ENCODE data around the gene SHROOM3. TPM values are rescaled to one million over a fixed set of nuclear protein-coding genes. Genes with fewer than 3 reads are reported as not detected.

Gene SHROOM3
- total and polyA plus RNA-seq, 4 donors: 14.4 to 75.1 (median 47.3) TPM

DNA sequence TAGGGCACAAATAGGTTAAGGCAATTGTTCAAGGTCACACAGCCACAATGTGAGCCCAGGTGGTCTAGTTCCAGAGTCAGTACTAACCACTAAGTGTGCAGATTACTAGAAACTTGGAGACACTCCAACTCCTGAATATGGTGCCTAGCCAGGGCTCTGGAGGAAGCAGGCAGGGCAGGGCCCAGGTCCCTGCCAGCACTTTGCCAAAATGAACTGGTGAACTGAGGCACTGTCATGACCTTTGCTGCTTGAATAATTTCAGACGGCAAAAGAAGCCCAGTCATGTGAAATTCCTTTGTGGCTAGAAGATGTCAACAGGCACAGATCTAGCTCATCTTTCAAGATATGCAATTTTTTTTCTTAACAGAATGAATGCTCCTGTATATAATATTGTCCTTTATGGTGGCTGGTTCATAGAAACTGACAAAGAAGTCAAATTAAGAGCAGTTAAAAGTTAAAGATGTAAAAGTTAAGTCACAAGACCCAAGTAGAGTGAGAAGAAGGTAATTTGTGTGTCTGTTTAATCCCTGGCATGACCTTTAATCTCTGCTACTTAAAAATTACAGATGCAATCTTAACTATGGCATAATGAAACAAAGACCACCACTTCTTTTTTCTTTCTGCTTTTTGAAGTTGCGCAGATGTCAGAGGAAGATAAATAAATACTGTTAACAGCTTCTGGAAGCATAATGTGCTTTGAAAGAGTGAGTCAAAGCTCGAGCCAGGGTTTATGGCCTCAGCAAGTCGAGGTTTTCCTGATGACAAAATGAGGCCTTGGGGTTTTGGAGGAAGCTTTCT lies 54.1 kb downstream of the SHROOM3 start:
- Histone ChIP-seq H3K9ac (ENCODE audit: insufficient read depth in 1 of 2, low read length in 2 of 2) (no peak overlapping the region), H3K4me1 (ENCODE audit: control insufficient read depth in 5 of 5, insufficient read depth in 5 of 5, low read length in 5 of 5) (peaks cover 0 to 3% (median 1%) of the 10 kb centered on the region in 5 donors), H3K27me3 (ENCODE audit: control insufficient read depth in 3 of 3, insufficient read depth in 3 of 3, low read length in 2 of 3) (no peaks in the 10 kb centered on the region), H3K4me3 (no peak overlapping the region), H3K27ac (ENCODE audit: low read depth in 1 of 2, low read length in 1 of 2) (no peak overlapping the region), H3K9me3 (ENCODE audit: control insufficient read depth in 4 of 4, insufficient read depth in 3 of 4, low read length in 3 of 4) (no peaks in the 10 kb centered on the region), H3K36me3 (ENCODE audit: control insufficient read depth in 4 of 4, insufficient read depth in 4 of 4, low read length in 4 of 4) (no peaks in the 10 kb centered on the region)
- WGBS, 2 donors: 47 to 57% methylated on average over 4 of the region's 4 CpGs
- TF ChIP-seq, protein P1, sequence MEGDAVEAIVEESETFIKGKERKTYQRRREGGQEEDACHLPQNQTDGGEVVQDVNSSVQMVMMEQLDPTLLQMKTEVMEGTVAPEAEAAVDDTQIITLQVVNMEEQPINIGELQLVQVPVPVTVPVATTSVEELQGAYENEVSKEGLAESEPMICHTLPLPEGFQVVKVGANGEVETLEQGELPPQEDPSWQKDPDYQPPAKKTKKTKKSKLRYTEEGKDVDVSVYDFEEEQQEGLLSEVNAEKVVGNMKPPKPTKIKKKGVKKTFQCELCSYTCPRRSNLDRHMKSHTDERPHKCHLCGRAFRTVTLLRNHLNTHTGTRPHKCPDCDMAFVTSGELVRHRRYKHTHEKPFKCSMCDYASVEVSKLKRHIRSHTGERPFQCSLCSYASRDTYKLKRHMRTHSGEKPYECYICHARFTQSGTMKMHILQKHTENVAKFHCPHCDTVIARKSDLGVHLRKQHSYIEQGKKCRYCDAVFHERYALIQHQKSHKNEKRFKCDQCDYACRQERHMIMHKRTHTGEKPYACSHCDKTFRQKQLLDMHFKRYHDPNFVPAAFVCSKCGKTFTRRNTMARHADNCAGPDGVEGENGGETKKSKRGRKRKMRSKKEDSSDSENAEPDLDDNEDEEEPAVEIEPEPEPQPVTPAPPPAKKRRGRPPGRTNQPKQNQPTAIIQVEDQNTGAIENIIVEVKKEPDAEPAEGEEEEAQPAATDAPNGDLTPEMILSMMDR (IDR thresholded peaks at IDR 0.05; ENCODE audit: control extremely low read depth, extremely low read depth): no peak
- DNase-seq: no peak
- ATAC-seq (ENCODE audit: insufficient read depth, low FRiP score): no peak

DNA sequence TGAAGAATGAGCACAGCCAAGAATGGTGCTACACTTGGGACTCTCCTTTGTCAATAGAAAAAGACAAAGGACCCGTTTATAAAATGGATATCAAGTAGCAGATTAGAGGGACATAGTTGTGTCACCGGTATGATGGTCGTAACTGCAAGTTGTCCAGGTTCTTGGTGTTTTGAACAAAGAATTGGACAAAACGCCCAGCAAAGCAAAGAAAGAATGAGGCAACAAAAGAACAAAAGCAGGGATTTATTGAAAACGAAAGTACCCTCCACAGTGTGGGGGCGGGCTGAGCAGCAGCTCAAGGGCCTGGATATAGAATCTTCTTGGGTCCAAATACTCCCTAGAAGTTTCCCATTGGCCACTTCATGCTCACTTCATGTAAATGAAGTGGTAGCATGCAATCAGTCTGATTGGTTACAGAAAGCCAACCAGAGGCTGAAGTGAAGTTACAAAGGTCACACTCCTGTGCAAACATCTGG lies 54.7 kb downstream of the SHROOM3 start:
- H3K36me3 ChIP-seq (ENCODE audit: control insufficient read depth in 4 of 4, insufficient read depth in 4 of 4, low read length in 4 of 4): no peaks in the 10 kb centered on the region
- ATAC-seq (ENCODE audit: insufficient read depth, low FRiP score) (no peak), DNase-seq (no peak)
- no peaks in the 10 kb centered on the region for H3K27me3 ChIP-seq (ENCODE audit: control insufficient read depth in 3 of 3, insufficient read depth in 3 of 3, low read length in 2 of 3)
- TF ChIP-seq, protein P1 (IDR thresholded peaks at IDR 0.05; ENCODE audit: control extremely low read depth, extremely low read depth): no peak
- no peak overlapping the region for H3K9ac ChIP-seq (ENCODE audit: insufficient read depth in 1 of 2, low read length in 2 of 2)
- 77 to 79% methylated on average over 6 of the region's 6 CpGs for WGBS, 2 donors
- no peaks in the 10 kb centered on the region for H3K9me3 ChIP-seq (ENCODE audit: control insufficient read depth in 4 of 4, insufficient read depth in 3 of 4, low read length in 3 of 4)
- H3K4me1 ChIP-seq (ENCODE audit: control insufficient read depth in 5 of 5, insufficient read depth in 5 of 5, low read length in 5 of 5): peaks cover 0 to 9% (median 4%) of the 10 kb centered on the region in 5 donors
- H3K4me3 ChIP-seq: no peak overlapping the region
- no peak overlapping the region for H3K27ac ChIP-seq (ENCODE audit: low read depth in 1 of 2, low read length in 1 of 2)

DNA sequence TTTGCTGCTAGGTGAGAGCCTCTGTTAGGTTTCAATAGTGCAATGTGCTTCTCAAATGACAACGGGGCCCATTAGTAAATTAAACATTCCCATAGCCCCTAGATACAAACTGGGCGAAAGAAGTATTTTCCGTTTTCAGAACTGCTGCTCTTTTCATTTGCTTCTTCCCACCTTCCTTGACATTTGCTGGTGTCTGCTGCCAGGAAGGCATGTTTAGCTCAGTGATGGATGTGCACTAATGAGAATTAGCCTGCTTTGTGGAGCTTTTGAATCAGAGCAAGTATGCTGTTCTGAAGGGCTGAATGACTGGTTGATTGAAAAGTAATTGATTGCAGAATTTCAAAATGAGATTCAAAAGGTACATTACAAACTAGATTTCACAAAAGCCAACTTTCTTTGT lies 57.0 kb downstream of the SHROOM3 start:
- Histone ChIP-seq H3K9ac (ENCODE audit: insufficient read depth in 1 of 2, low read length in 2 of 2) (no peak overlapping the region), H3K27ac (ENCODE audit: low read depth in 1 of 2, low read length in 1 of 2) (no peak overlapping the region), H3K4me3 (no peak overlapping the region), H3K4me1 (ENCODE audit: control insufficient read depth in 5 of 5, insufficient read depth in 5 of 5, low read length in 5 of 5) (peaks cover 0 to 15% (median 6%) of the 10 kb centered on the region in 5 donors), H3K27me3 (ENCODE audit: control insufficient read depth in 3 of 3, insufficient read depth in 3 of 3, low read length in 2 of 3) (no peaks in the 10 kb centered on the region), H3K9me3 (ENCODE audit: control insufficient read depth in 4 of 4, insufficient read depth in 3 of 4, low read length in 3 of 4) (no peaks in the 10 kb centered on the region), H3K36me3 (ENCODE audit: control insufficient read depth in 4 of 4, insufficient read depth in 4 of 4, low read length in 4 of 4) (no peaks in the 10 kb centered on the region)
- DNase-seq (no peak), ATAC-seq (ENCODE audit: insufficient read depth, low FRiP score) (no peak)
- 74 to 89% methylated on average over 3 of the region's 3 CpGs for WGBS, 2 donors
- TF ChIP-seq, protein P1 (IDR thresholded peaks at IDR 0.05; ENCODE audit: control extremely low read depth, extremely low read depth): no peak
